Parathyroid adenoma (tissue), 2 donors: Measurements from ENCODE around the gene MKKS.

Experiments used
- H2AFZ ChIP-seq: fragments of 300-600 bp; sonication (generic); one replicate; pipeline ENCODE4 v1.7.0; 2017; ENCODE audit warnings: antibody characterized with exemption, mild to moderate bottlenecking
- H3K27ac ChIP-seq: fragments of 300-600 bp; sonication (generic); one replicate; pipeline ENCODE4 v1.7.0; 2017
- H3K27me3 ChIP-seq: fragments of 300-600 bp; sonication (generic); one replicate; pipeline ENCODE4 v1.7.0; 2017; ENCODE audit warnings: low read length; ENCODE audit not compliant: control insufficient read depth, insufficient read depth
- H3K36me3 ChIP-seq: fragments of 300-600 bp; sonication (generic); one replicate; pipeline ENCODE4 v1.7.0; 2017; ENCODE audit warnings: low read length; ENCODE audit not compliant: control insufficient read depth, insufficient read depth
- H3K4me1 ChIP-seq: fragments of 300-600 bp; sonication (generic); one replicate; pipeline ENCODE4 v1.7.0; 2017; ENCODE audit warnings: control low read depth
- H3K4me2 ChIP-seq: fragments of 300-600 bp; sonication (generic); one replicate; pipeline ENCODE4 v1.7.0; 2017; ENCODE audit warnings: low read length
- H3K4me3 ChIP-seq: fragments of 300-600 bp; sonication (generic); one replicate; pipeline ENCODE4 v1.7.0; 2017; ENCODE audit warnings: low read depth, low read length
- H3K79me2 ChIP-seq: fragments of 300-600 bp; sonication (generic); one replicate; pipeline ENCODE4 v1.7.0; 2017; ENCODE audit warnings: control low read depth
- H3K9ac ChIP-seq: fragments of 300-600 bp; sonication (generic); one replicate; pipeline ENCODE4 v1.7.0; 2017; ENCODE audit warnings: mild to moderate bottlenecking
- H3K9me3 ChIP-seq: fragments of 300-600 bp; sonication (generic); one replicate; pipeline ENCODE4 v1.7.0; 2017; ENCODE audit warnings: low read length; ENCODE audit not compliant: control insufficient read depth
- CTCF ChIP-seq: fragments of 300-600 bp; sonication (generic); IDR thresholded peaks from one replicate; pipeline ENCODE4 v1.7.0; 2017; ENCODE audit warnings: antibody characterized with exemption, mild to moderate bottlenecking
- donor health status: primary hyperparathyroidism.

The MKKS gene

GRCh38 chr20:10366898-10367692, 66.9 kb downstream of the MKKS start:
- Histone ChIP-seq H3K9me3 (no peaks in the 10 kb centered on the region), H3K27me3 (no peaks in the 10 kb centered on the region)

GRCh38 chr20:10362674-10363073, 71.3 kb downstream of the MKKS start:
- Histone ChIP-seq H3K9ac (no peak overlapping the region), H3K27me3 (no peaks in the 10 kb centered on the region), H3K79me2 (no peaks in the 10 kb centered on the region), H3K4me1 (no peaks in the 10 kb centered on the region), H3K27ac (no peak overlapping the region), H3K4me2 (no peak overlapping the region), H3K9me3 (no peaks in the 10 kb centered on the region), H2AFZ (no peak overlapping the region), H3K4me3 (no peak overlapping the region), H3K36me3 (no peaks in the 10 kb centered on the region)
- no peak for TF ChIP-seq CTCF

More at GRCh38 chr20:10366898-10367692, 66.9 kb downstream of the MKKS start:
- H3K4me3 ChIP-seq = no peak overlapping the region
- no peak overlapping the region for H3K27ac ChIP-seq
- H3K4me1 ChIP-seq = peaks cover 3% of the 10 kb centered on the region
- H3K79me2 ChIP-seq = no peaks in the 10 kb centered on the region
- H3K9ac ChIP-seq = no peak overlapping the region
- no peak overlapping the region for H3K4me2 ChIP-seq
- H2AFZ ChIP-seq = no peak overlapping the region
- no peaks in the 10 kb centered on the region for H3K36me3 ChIP-seq
- TF ChIP-seq CTCF = no peak

- Histone ChIP-seq H3K9ac (no peak overlapping the region), H3K4me2 (no peak overlapping the region), H3K27ac (no peak overlapping the region), H3K4me3 (no peak overlapping the region), H3K27me3 (no peaks in the 10 kb centered on the region), H2AFZ (no peak overlapping the region), H3K4me1 (no peaks in the 10 kb centered on the region), H3K79me2 (no peaks in the 10 kb centered on the region), H3K36me3 (no peaks in the 10 kb centered on the region), H3K9me3 (no peaks in the 10 kb centered on the region)
- TF ChIP-seq CTCF = no peak
Observed at GRCh38 chr20:10360878-10361277, 73.1 kb downstream of the MKKS start.

GRCh38 chr20:10359621-10360040, 74.4 kb downstream of the MKKS start:
- no peaks in the 10 kb centered on the region for H3K79me2 ChIP-seq
- no peak for TF ChIP-seq CTCF
- no peaks in the 10 kb centered on the region for H3K36me3 ChIP-seq
- H3K27me3 ChIP-seq = no peaks in the 10 kb centered on the region
- H3K4me1 ChIP-seq = no peaks in the 10 kb centered on the region
- no peak overlapping the region for H3K27ac ChIP-seq
- no peak overlapping the region for H3K4me3 ChIP-seq
- no peak overlapping the region for H2AFZ ChIP-seq
- no peak overlapping the region for H3K9ac ChIP-seq
- H3K4me2 ChIP-seq = no peak overlapping the region
- H3K9me3 ChIP-seq = no peaks in the 10 kb centered on the region

GRCh38 chr20:10357974-10358373, 76.0 kb downstream of the MKKS start:
- H3K27me3 ChIP-seq = no peaks in the 10 kb centered on the region
- peak; percentile 35 for TF ChIP-seq CTCF

More at GRCh38 chr20:10357974-10358373, 76.0 kb downstream of the MKKS start:
- no peak overlapping the region for H3K27ac ChIP-seq
- no peaks in the 10 kb centered on the region for H3K36me3 ChIP-seq
- no peaks in the 10 kb centered on the region for H3K9me3 ChIP-seq
- H3K79me2 ChIP-seq = no peaks in the 10 kb centered on the region
- H3K9ac ChIP-seq = no peak overlapping the region
- H3K4me3 ChIP-seq = no peak overlapping the region
- H3K4me2 ChIP-seq = no peak overlapping the region
- H3K4me1 ChIP-seq = no peaks in the 10 kb centered on the region
- no peak overlapping the region for H2AFZ ChIP-seq
